PFSK-1 (cell line): ENCODE data around the gene RNF41.

Experiments
- FOXP2 ChIP-seq: optimal IDR thresholded peaks from 2 replicates; pipeline ENCODE3; 2011; ENCODE audit warnings: borderline replicate concordance, control low read depth, inconsistent platforms; ENCODE audit not compliant: insufficient read depth; ENCODE audit errors: extremely low read length, extremely low read depth
- POLR2AphosphoS5 ChIP-seq: IDR thresholded peaks from 2 replicates; pipeline ENCODE4 v1.6.1; 2012; ENCODE audit warnings: low read depth, mild to moderate bottlenecking, control low read depth, low read length, moderate library complexity
- SIN3A ChIP-seq: IDR thresholded peaks from 2 replicates; pipeline ENCODE4 v1.6.1; 2012; ENCODE audit warnings: mild to moderate bottlenecking, low read length, moderate library complexity, borderline replicate concordance; ENCODE audit not compliant: insufficient read depth
- TAF1 ChIP-seq: IDR thresholded peaks from 2 replicates; pipeline ENCODE4 v1.6.1; 2012; ENCODE audit warnings: low read length, control low read depth, borderline replicate concordance; ENCODE audit not compliant: insufficient read depth
- TF ChIP-seq, protein P1 (sequence below), 2 experiments: IDR thresholded peaks; 2 replicates each; pipeline versions ENCODE4 v1.6.1 to v1.8.0; 2011 to 2012; ENCODE audit warnings: low read depth in 2 of 2, low read length in 2 of 2, control low read depth in 1 of 2, inconsistent platforms in 1 of 2, mild to moderate bottlenecking in 1 of 2, moderate library complexity in 1 of 2; ENCODE audit not compliant: insufficient read depth in 1 of 2

Gene RNF41

DNA sequence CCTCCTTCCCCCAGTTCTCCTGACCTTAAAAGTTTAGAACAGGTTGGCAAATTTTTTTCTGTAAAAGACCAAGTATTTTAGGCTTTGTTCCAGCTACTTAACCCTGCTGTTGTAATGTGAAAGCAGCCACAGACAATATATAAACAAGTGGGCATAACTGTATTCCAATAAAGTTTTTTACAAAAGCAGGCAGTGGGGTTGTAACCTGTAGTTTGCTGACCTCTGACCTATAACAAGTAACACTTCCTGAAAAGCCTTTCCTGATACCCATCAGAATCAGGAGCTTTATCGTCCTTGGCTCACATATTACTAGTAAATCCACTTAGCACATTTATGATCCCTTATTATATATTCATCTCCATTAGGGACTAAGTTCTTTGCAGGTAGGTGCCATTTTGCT lies 19.4 kb downstream of the RNF41 start:
- no peak for TF ChIP-seq FOXP2
- no peak for TF ChIP-seq POLR2AphosphoS5
- TF ChIP-seq SIN3A = no peak
- no peak for TF ChIP-seq TAF1
- TF ChIP-seq, protein P1, sequence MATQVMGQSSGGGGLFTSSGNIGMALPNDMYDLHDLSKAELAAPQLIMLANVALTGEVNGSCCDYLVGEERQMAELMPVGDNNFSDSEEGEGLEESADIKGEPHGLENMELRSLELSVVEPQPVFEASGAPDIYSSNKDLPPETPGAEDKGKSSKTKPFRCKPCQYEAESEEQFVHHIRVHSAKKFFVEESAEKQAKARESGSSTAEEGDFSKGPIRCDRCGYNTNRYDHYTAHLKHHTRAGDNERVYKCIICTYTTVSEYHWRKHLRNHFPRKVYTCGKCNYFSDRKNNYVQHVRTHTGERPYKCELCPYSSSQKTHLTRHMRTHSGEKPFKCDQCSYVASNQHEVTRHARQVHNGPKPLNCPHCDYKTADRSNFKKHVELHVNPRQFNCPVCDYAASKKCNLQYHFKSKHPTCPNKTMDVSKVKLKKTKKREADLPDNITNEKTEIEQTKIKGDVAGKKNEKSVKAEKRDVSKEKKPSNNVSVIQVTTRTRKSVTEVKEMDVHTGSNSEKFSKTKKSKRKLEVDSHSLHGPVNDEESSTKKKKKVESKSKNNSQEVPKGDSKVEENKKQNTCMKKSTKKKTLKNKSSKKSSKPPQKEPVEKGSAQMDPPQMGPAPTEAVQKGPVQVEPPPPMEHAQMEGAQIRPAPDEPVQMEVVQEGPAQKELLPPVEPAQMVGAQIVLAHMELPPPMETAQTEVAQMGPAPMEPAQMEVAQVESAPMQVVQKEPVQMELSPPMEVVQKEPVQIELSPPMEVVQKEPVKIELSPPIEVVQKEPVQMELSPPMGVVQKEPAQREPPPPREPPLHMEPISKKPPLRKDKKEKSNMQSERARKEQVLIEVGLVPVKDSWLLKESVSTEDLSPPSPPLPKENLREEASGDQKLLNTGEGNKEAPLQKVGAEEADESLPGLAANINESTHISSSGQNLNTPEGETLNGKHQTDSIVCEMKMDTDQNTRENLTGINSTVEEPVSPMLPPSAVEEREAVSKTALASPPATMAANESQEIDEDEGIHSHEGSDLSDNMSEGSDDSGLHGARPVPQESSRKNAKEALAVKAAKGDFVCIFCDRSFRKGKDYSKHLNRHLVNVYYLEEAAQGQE (IDR thresholded peaks at IDR 0.05; ENCODE audit: insufficient read depth in 1 of 2, low read depth in 2 of 2, low read length in 2 of 2) = no peak

DNA sequence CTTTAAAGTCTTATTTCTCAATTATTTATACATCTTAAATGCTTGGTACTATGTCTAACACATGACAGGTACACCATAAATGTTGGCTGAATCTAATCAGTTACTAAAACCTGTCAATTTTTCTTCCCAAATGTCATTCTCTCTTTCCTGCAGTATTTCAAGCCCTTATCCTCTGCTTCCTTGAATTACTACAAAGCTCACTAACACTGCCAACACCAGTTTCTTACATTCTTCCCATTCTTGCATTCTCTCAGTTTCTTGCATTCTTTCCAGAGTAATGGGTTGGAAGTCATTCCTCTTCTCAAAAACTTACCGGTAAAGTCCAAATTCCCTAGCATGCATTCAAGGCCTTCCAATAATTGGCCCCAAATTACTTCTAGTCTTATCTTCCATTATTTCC lies 22.9 kb downstream of the RNF41 start:
- TF ChIP-seq FOXP2 = no peak
- no peak for TF ChIP-seq SIN3A
- no peak for TF ChIP-seq TAF1
- TF ChIP-seq, protein P1 (IDR thresholded peaks at IDR 0.05; ENCODE audit: insufficient read depth in 1 of 2, low read depth in 2 of 2, low read length in 2 of 2) = no peak
- TF ChIP-seq POLR2AphosphoS5 = no peak

DNA sequence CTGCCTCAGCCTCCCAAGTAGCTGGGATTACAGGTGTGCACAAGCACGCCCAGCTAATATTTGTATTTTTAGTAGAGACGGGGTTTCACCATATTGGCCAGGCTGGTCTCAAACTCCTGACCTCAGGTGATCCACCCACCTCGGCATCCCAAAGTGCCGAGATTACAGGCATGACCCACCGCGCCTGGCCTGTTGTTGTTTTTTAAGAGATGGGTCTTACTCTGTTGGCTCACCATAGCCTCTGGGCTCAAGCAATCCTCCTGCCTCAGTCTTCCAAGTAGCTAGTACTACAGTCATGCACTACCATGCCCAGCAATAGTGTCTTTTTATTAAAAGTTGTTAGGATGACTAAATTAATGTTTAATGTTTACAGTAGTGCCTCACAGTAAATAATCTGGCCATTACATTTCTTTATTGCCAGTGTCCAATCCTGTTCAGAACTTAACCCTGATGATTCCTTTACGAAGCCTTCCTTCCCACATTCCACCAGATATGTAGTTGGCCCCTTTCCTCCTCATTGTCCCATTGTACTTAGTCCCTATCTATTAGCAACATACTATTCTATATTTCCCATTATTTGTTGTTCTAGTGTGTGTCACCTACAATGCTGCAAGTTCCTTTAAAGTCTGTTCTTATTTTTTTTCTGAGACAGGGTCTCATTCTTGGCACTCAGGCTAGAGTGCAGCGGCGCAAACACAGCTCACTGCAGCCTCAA lies 23.6 kb downstream of the RNF41 start:
- no peak for TF ChIP-seq TAF1
- TF ChIP-seq SIN3A = no peak
- TF ChIP-seq POLR2AphosphoS5 = no peak
- TF ChIP-seq, protein P1 (IDR thresholded peaks at IDR 0.05; ENCODE audit: insufficient read depth in 1 of 2, low read depth in 2 of 2, low read length in 2 of 2) = no peak
- TF ChIP-seq FOXP2 = no peak

DNA sequence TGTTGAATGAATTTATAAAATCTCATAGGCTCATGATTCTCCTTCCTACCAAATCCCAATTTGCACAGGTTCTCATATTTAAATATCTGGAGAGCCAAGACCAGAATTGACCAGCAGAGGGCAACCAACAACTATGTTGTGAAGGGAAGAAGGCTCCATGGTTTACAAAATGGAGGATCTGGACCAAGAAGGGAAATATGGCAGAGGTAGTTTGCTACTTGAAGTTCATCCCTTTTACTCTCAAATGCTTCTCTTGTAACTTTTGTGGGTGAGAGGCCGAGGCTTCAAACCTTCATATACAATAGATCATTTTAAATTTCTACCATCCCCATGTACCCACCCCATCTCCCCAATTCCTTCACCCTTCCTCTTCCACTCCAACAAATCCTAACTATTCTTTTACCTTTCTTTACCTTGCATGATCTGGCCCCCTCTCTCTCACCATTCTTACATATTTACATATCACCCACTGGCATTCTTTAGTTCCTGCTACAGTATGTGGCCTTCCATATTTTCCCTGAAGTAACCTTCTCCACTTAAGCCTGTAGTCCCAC lies 28.6 kb downstream of the RNF41 start:
- TF ChIP-seq FOXP2 = no peak
- no peak for TF ChIP-seq SIN3A
- no peak for TF ChIP-seq TAF1
- TF ChIP-seq, protein P1 (IDR thresholded peaks at IDR 0.05; ENCODE audit: insufficient read depth in 1 of 2, low read depth in 2 of 2, low read length in 2 of 2) = no peak

DNA sequence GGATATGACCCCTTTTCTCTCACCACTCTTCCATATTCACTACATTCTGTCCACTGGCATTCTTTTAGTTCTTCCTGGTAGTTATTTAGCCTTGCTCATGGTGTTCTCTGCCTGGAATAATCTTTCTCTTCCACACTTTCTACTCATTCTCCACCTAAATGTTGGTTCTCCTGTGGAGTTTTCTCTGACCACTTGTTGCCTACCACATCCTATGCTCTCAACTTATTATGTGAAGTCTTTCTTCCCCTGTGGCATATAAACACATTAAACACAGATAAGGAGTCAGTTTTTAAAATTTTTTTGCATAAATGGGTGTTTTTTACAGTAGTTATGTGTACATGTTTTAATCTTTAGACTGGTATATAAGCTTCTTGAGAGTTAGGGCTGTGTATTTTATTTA lies 29.1 kb downstream of the RNF41 start:
- no peak for TF ChIP-seq FOXP2
- no peak for TF ChIP-seq SIN3A
- TF ChIP-seq POLR2AphosphoS5 = no peak
- no peak for TF ChIP-seq TAF1
- TF ChIP-seq, protein P1 (IDR thresholded peaks at IDR 0.05; ENCODE audit: insufficient read depth in 1 of 2, low read depth in 2 of 2, low read length in 2 of 2) = no peak
